Measurements from ENCODE around the gene GRXCR2.

GRXCR2 gene

GRCh38 chr5:145829708-145830361, 43.0 kb downstream of the GRXCR2 start:
- TF ChIP-seq, protein P1, sequence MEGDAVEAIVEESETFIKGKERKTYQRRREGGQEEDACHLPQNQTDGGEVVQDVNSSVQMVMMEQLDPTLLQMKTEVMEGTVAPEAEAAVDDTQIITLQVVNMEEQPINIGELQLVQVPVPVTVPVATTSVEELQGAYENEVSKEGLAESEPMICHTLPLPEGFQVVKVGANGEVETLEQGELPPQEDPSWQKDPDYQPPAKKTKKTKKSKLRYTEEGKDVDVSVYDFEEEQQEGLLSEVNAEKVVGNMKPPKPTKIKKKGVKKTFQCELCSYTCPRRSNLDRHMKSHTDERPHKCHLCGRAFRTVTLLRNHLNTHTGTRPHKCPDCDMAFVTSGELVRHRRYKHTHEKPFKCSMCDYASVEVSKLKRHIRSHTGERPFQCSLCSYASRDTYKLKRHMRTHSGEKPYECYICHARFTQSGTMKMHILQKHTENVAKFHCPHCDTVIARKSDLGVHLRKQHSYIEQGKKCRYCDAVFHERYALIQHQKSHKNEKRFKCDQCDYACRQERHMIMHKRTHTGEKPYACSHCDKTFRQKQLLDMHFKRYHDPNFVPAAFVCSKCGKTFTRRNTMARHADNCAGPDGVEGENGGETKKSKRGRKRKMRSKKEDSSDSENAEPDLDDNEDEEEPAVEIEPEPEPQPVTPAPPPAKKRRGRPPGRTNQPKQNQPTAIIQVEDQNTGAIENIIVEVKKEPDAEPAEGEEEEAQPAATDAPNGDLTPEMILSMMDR (IDR thresholded peaks at IDR 0.05; ENCODE audit: insufficient read depth, low read length, poor library complexity, severe bottlenecking) = no peak
- no peak overlapping the region for H3K4me3 ChIP-seq (replicated peaks; ENCODE audit: low read depth, low read length)
- no peaks in the 10 kb centered on the region for H3K36me3 ChIP-seq (ENCODE audit: control insufficient read depth, insufficient read depth, low read length)
- DNase-seq (ENCODE audit: extremely low read depth, insufficient read length) = no peak
- H3K27me3 ChIP-seq (replicated peaks; ENCODE audit: control insufficient read depth, insufficient read depth, low read length) = no peaks in the 10 kb centered on the region; the same call in 1 of the 2 replicates

DNA sequence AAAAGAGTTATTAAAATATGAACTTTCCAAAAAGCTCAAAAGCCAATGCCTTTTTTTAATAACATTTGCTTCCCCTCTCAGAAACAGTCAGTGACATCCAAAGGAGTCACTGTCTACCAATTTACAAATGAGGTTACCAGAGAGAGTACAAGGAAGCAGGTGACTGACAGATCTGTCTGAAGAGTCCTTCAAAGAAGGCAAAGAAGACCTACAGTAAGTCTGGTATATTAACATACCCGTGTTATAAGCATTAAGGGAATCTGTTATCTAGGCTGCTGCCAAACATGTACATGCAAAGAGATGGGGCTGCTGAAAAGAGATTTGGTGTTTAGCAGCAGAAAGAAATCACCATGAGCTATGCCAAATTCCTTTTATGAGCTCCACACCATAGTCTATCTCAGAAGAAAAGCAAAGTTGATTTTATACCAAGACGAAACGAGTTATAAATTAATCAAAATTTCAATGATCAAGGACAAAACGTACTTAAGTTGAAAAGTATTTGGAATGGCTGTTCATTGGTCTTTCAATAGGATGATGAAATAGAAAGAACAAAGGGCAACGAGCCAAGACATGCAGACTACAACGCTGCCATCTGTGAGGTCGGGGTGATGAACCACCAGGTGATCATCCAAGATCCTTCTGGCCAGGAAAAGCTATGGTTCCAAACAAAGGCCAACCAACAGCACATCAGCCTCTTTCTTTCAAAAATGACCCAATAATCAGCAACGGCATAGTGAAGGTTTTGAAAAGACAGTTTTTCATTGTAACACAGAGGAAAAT, 45.7 kb downstream of the GRXCR2 start:
- TF ChIP-seq, protein P1 (IDR thresholded peaks at IDR 0.05; ENCODE audit: insufficient read depth, low read length, poor library complexity, severe bottlenecking) = no peak
- no peaks in the 10 kb centered on the region for H3K27me3 ChIP-seq (replicated peaks; ENCODE audit: control insufficient read depth, insufficient read depth, low read length)
- no peaks in the 10 kb centered on the region for H3K36me3 ChIP-seq (ENCODE audit: control insufficient read depth, insufficient read depth, low read length)
- no peak overlapping the region for H3K4me3 ChIP-seq (replicated peaks; ENCODE audit: low read depth, low read length)
- DNase-seq (ENCODE audit: extremely low read depth, insufficient read length) = no peak

DNA sequence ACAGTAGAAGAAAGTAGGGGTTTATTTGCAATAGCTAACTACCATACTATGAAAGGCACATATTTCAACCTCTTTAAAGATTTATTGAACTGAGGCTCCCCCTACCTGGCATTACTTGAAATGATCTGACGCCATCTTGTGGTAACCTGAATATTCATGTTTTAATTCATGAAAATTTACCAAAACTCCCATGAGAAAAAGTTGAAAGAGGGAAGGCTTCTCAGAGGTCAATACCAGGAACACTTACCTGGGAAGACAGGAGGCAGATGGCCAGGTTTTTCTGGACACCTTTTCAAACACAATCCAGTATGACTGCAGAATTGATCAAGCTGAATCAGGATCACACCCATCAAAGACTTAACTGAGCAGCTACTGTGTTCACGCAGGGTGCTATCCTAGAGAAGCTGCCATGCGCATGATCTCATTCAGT, 47.0 kb downstream of the GRXCR2 start:
- Histone ChIP-seq H3K36me3 (ENCODE audit: control insufficient read depth, insufficient read depth, low read length) (no peaks in the 10 kb centered on the region), H3K27me3 (replicated peaks; ENCODE audit: control insufficient read depth, insufficient read depth, low read length) (no peaks in the 10 kb centered on the region), H3K4me3 (replicated peaks; ENCODE audit: low read depth, low read length) (no peak overlapping the region)
- no peak for DNase-seq (ENCODE audit: extremely low read depth, insufficient read length)
- TF ChIP-seq, protein P1 (IDR thresholded peaks at IDR 0.05; ENCODE audit: insufficient read depth, low read length, poor library complexity, severe bottlenecking) = peak; percentile 79

DNA sequence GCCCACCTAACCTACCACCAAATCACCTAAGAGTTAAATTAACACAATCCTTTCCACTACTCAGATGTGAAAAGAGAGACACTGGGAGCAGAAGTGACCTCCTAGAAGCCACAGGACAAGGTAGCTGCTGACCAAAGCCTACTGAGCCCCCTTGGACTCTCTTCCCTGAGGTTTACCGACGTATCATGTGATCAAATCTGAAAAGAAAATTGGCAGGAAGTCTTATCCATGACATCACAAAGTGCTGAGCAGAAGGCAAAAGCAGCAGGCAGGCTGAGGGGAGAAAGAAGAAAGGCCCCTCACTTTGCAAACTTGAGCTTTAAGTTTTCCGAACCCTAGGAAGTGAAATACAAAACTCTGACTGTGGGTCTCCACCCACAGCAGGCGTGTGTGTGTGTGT, 48.8 kb downstream of the GRXCR2 start:
- H3K36me3 ChIP-seq (ENCODE audit: control insufficient read depth, insufficient read depth, low read length) = no peaks in the 10 kb centered on the region
- H3K4me3 ChIP-seq (replicated peaks; ENCODE audit: low read depth, low read length) = no peak overlapping the region
- TF ChIP-seq, protein P1 (IDR thresholded peaks at IDR 0.05; ENCODE audit: insufficient read depth, low read length, poor library complexity, severe bottlenecking) = no peak
- no peaks in the 10 kb centered on the region for H3K27me3 ChIP-seq (replicated peaks; ENCODE audit: control insufficient read depth, insufficient read depth, low read length)
- no peak for DNase-seq (ENCODE audit: extremely low read depth, insufficient read length)

- TF ChIP-seq, protein P1 (IDR thresholded peaks at IDR 0.05; ENCODE audit: insufficient read depth, low read length, poor library complexity, severe bottlenecking) = no peak
- Histone ChIP-seq H3K27me3 (replicated peaks; ENCODE audit: control insufficient read depth, insufficient read depth, low read length) (no peaks in the 10 kb centered on the region), H3K4me3 (replicated peaks; ENCODE audit: low read depth, low read length) (no peak overlapping the region), H3K36me3 (ENCODE audit: control insufficient read depth, insufficient read depth, low read length) (no peaks in the 10 kb centered on the region)
- no peak for DNase-seq (ENCODE audit: extremely low read depth, insufficient read length)
These were observed 54.2 kb downstream of the GRXCR2 start for GRCh38 chr5:145818604-145819003.
